DMS114 treated with DMSO at 0.1 percent for 48 hours (cell line): ENCODE measurements around the gene MOV10.
"Not testable (repeated sequence)": the region's sequence is repeated elsewhere in the genome, so short reads cannot be mapped to it uniquely, and the experiment has no call there.

Experiments used
- DNase-seq: peaks from one replicate; lab custom pipeline; 2025; ENCODE audit not compliant: unreplicated experiment; lab: John Stamatoyannopoulos, UW

Gene MOV10, protein sequence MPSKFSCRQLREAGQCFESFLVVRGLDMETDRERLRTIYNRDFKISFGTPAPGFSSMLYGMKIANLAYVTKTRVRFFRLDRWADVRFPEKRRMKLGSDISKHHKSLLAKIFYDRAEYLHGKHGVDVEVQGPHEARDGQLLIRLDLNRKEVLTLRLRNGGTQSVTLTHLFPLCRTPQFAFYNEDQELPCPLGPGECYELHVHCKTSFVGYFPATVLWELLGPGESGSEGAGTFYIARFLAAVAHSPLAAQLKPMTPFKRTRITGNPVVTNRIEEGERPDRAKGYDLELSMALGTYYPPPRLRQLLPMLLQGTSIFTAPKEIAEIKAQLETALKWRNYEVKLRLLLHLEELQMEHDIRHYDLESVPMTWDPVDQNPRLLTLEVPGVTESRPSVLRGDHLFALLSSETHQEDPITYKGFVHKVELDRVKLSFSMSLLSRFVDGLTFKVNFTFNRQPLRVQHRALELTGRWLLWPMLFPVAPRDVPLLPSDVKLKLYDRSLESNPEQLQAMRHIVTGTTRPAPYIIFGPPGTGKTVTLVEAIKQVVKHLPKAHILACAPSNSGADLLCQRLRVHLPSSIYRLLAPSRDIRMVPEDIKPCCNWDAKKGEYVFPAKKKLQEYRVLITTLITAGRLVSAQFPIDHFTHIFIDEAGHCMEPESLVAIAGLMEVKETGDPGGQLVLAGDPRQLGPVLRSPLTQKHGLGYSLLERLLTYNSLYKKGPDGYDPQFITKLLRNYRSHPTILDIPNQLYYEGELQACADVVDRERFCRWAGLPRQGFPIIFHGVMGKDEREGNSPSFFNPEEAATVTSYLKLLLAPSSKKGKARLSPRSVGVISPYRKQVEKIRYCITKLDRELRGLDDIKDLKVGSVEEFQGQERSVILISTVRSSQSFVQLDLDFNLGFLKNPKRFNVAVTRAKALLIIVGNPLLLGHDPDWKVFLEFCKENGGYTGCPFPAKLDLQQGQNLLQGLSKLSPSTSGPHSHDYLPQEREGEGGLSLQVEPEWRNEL

DNA sequence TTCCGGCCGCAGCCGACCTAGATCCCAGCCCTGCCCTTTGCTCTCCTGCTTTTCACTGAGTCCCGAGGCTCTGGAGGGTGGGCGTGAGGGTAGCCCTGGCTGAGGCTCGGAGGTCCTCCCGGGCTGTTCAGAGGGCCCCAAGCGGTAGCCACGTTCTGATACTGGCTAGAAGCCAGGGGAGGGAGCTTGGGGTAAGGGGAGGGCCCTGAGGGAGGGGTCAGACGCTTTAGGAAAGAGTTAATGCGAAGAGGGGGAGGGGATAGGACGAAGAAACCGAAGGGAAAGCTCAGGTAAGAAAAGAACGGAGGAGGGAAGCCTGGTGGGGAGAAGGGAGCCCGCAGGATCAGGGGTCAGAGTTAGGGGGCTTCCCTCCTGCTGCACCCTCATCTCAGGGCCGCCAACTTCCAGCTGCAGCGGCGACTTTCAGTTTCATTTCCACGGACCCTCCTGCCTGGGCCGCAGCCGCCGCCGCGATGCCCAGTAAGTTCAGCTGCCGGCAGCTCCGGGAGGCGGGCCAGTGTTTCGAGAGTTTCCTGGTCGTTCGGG, at the start of gene MOV10:
TSS of gene MOV10 (plus strand) at position 220 of the 546 bp plus-strand sequence. CDS start at position 474, 254 bp downstream.
- DNase-seq, result peak; percentile 83

DNA sequence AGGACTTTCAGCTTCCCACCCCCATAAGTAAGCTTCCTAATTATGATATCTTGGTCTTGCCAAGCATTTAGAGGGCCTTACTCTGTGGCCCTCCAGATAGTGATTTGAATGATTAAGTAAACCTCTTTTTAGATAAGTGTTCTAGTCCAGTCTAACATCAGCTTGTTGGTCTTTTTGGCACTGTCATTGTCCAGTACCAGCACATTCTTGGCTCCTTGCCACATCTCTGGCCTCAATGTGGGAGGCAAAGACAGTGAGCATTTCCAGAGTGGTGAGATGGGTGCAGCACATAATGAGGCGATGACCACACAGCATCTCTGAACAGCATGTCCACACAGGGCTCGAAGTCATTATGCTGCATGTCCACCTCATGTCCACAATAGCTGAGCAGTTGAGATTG, 48.8 kb upstream of the MOV10 start:
- DNase-seq, result no peak

DNA sequence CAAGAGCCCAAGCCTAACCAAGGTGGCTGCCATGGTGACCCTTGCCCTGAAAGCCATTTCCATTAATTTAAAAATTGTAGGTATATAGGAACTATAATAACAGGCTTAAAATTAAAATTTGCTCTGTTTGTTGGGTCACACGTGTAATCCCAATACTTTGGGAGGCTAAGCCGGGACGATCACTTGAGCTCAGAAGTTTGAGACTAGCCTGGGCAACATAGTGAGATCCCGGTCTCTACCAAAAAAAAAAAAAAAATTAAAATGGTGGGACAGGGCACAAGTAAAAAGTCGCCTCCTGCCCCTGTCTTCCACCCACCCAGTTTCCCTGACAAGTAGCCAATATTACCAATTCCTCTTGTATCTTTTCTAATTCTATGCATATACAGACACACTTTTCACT, 48.3 kb upstream of the MOV10 start:
- DNase-seq, result no peak

DNA sequence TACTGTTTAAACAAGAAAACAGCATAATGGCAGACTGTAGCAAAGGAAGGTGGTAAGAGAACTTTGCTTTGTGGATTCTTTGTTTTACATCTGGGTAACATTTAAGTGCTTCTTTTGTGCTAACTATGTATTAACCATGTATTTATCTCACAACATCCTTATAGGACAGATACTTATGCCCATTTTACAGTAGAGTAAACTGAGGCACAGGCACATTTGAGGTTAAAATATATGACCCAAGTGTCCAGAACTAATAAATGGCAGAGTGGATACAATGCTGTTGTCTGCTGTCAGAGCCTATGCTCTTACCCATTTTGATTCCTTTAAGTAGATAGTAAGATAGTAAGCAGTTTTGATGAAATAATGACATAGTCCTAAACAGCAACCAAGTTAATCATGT, 47.6 kb upstream of the MOV10 start:
- no peak for DNase-seq

DNA sequence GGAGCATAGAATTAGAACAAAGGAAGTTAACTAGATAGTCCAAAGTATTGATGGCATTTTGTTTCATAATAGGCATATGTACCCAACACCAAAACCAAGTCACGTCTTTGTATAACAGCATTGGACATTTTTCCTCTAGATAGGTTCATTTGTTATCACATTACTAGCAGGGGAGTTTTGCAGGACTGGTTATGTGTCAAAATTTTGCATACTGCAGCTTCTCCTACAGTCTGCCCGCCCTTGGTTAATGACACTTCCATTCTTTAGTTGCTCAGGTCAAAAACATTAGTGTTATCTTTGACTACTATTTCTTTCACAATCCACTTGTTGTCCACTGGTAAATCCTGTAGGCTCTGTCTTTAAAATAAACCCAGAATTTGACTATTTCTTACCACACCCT, 45.9 kb upstream of the MOV10 start:
- no peak for DNase-seq

DNA sequence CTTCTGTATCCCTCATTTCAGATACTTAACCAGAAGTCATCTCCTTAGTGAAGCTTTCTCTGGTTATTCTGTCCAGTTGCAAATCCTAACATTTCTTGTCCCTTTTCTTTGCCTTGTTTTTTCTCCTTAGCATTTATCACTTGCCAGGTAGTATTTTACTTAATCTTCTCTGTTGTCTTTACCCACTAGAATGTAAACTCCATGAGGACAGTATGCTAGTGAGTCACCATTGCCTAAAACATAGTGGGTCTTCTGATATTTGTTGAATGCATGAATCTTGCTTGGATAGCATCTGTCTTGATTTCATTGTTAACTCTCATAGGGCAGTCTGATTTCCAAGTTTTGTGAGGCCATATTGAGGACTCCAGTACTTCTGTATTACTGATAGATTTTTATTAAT, 45.2 kb upstream of the MOV10 start:
- no peak for DNase-seq

DNA sequence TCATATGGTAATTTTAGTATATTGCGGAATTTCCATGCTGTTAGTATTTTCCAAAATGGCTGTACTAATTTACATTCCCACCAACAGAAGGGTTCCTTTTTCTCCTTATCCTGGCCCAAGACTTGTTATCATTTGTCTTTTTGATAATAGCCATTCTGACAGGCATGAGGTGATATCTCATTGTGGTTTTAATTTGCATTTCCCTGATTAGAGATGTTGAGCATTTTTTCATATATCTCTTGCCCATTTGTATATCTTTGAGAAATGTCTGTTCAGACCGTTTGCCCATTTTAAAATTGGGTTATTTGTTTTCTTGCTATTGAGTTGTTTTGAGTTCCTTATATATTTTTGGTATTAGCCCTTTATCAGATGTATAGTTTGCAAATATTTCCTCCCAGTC, 40.8 kb upstream of the MOV10 start:
- DNase-seq, result no peak

DNA sequence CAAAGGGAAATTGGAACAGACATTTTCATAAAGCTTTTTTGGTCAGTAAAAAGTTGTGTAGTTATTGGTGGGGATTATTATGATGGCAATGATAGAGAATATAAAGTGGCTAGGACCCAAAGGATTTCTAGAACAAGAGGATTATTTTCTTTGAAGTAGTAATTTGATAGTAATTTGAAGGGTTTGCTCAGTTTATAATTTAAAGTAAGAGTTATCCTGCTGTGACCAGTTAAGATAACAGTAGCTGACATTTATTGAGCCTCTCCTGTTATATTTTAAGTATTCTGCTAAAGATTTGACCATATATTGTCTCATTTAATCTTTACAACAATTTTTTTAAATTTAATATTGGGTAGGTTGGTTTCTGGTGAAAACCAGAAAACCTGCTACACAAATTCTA, 40.1 kb upstream of the MOV10 start:
- DNase-seq, result no peak

DNA sequence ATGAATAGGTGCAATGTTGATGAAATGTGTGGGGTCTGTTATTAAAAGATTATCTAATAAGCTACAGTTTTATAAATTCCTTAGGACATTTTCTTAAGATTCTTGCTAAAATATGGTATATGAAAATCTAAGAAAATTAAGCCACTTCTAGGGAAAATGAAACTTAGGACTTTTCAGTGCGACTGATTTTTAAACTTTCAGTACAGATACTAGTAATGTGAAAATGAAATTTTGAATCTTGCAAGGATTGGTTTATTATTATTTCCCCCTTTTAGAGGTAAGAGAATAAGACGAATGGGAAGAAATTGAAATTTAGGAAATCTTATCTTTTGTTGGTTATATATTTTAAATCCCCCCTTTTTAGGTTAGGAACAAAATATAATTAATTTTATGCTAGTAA, 38.4 kb upstream of the MOV10 start:
- DNase-seq, result no peak

DNA sequence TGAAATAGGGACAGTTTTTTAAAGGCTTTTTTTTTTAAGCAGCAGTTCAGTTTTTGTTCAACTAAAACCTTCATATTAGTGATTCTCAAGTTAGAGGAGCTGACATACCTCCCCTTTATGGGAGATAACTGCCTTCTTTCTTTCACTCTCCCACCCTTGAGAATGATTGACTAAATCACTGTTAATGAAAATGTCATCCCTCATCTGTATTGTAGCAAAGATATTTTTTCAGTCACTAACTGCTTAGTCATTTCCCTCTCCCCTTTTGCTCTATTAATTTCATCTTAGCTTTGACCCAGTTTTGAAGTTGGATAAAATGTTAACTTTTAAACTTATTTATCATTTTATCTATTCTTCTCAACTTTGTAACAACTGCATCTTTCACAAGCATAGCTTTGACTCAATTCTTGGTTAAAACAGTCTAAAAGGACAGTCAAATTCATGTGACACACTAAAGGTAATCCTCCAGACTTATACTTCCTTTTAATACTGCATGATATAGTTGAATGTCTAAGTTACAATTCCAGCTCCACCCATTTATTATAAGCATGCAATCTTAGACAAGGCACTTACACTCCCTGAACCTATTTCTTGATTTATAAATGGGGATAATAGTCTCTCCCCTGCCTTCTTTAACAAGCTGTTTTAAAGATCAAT, 37.7 kb upstream of the MOV10 start:
- DNase-seq, result no peak

DNA sequence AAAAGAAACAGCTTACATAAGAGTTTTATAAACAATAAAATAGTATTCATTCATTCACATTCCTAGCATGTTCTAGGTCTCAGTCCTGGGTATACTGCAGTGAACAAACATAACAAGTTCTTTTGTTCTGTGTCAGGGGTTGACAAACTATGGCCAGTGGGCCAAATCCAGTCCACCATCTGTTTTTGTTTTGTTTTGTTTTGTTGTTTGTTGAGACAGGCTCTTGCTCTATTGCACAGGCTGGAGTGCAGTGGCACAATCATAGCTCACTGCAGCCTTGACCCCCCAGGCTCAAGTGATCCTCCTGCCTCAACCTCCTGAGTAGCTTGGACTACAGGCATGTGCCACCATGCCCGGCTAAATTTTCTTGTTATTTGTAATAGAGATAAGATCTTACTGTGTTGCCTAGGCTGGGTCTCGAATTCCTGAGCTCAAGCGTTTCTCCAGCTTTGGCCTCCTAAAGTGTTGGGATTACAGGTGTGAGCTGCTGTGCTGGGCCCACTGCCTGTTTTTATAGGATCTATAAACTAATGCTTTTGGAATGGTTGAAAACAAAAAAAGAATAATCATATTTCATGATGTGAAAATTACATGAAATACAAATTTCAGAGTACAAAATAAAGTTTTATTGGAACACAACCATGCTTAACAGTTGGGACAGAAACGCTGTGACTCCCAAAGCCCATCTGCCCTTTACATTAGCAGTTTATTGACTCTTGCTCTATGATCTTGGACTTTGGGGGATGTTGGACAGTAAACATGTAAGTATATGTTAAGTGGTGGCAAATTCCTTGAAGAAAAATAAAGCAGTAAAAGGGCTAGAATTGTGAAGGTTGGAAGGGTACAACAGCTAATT, 37.0 kb upstream of the MOV10 start:
- peak; percentile 21 for DNase-seq

DNA sequence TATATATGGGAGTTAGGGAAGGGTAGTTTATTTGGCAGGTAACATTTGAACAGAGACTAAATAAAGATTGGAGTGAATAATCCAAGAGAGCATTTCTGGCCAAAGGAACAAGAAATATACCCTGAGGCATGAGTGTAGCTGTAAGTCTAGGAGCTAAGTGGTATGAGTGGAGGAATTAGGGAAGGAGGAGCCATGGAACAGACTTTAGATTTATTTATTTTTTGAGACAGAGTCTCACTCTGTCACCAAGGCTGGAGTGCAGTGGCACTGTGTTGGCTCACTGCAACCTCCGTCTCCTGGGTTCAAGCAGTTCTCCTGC, 36.4 kb upstream of the MOV10 start:
- peak; percentile 19 for DNase-seq

DNA sequence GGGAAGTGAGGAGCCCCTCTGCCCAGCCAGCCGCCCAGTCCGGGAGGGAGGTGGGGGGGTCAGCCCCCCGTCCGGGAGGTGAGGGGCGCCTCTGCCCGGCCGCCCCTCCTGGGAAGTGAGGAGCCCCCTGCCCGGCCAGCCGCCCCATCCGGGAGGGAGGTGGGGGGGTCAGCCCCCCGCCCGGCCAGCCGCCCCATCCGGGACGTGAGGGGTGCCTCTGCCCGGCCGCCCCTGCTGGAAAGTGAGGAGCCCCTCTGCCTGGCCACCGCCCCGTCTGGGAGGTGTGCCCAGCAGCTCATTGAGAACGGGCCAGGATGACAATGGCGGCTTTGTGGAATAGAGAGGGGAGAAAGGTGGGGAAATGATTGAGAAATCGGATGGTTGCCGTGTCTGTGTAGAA, 34.0 kb upstream of the MOV10 start:
- DNase-seq, result not testable (repeated sequence)

DNA sequence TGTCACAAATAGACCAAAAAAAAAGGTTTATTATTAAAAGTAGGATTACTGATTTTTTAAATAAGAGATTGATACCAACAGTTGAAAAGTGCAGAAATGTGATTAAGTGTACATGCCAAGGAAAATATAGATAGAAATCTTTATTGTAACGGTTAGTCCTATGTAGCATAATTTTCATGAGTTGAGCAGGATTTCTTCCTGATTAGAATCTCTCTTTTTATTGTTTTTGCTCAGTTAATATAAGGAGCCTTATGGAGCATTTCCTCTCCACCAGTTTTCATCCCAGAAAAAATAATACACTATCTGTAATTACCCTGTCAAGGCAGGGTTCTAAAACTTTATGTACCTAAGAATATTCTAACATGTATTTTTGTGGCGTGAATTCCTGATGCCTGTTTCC, 31.4 kb upstream of the MOV10 start:
- DNase-seq, result no peak

DNA sequence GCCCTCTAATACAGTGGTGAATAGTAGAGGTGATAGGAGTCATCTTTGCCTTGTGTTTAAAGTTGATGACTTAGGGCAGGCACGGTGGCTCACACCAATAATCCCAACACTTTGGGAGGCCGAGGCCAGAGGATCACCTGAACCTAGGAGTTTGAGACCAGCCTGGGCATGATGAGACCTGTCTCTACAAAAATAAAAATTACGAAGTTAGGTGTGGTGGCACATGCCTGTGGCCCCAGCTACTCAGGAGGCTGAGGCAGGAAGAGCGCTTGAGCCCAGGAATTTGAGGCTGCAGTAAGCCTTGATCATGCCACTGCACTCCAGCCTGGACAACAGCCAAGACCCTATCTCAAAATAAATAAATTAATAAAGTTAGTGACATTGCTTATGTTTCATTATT, 28.2 kb upstream of the MOV10 start:
- DNase-seq, result no peak

DNA sequence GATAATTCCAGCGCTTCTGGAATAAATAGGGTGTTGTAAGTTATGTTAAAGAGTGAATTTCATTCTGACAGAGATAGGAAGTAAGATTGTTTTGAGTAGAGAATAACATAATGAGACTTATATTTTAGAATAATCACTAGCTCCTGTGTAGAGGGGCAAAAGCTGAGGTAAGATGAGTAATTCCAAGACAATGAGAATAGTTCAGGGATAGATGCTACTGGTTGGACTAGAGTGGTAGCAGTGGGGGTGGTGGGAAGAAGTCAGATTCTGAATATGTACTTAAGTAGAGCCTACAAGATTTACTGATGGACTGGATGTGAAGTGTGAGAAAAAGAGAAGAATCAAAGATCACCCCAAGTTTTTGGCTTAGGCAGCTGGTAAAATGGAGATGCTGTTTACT, 23.3 kb upstream of the MOV10 start:
- no peak for DNase-seq

DNA sequence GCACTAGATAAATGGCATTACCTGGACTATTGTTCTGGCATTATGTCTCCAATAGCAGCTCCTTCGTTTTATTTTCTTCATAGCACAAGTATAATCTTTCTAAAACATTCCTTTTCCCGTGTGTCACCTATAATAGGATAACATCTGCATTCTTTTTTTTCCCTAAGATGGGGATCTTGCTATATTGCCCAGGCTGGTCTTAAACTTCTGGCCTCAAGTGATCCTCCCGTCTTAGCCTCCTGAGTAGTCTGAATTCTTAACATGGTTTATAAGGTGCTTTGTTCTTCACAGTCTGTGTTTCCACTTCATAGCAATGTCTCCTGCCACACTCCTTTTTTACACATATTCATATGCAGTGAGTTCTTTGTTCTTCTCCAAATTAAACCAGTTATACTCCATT, 8.6 kb upstream of the MOV10 start:
- DNase-seq, result no peak

DNA sequence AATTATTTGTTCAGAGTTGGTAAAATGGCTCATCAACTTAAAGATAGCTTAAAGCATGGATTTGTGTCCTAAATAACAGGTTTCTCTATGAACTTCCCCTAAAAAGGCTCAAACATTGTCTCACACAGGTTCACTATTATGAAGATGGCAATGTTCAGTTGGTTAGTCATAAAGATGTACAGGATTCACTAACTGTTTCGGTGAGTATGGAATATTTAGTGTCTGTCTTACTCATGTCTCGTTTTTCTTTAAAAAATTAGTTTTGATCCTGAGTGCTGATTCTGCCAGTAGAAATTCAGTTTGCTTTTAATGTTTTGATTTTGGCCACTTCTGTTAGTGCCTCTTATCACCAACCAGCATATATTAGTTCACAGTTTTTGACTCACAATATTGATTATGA, 7.5 kb upstream of the MOV10 start:
- DNase-seq, result no peak

DNA sequence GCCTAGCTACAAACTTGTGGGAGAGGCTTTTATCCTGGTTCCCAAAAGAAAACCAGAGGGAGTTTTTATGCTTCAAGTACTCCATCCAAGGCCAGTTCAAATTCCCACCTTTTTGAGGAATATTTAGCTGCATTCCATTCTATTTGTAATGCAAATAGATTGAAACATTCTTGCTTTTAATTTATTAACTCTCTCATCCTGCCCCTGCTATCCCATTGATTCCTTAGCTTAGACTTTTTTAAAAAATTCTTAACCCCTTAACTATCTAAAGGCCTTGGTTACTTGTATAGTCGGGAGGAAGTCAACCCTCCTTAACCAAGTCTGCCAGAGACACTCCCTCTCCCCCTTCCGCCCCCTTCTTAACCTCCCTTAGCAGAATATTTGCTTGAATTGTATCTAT, 2.5 kb upstream of the MOV10 start:
- DNase-seq, result no peak

DNA sequence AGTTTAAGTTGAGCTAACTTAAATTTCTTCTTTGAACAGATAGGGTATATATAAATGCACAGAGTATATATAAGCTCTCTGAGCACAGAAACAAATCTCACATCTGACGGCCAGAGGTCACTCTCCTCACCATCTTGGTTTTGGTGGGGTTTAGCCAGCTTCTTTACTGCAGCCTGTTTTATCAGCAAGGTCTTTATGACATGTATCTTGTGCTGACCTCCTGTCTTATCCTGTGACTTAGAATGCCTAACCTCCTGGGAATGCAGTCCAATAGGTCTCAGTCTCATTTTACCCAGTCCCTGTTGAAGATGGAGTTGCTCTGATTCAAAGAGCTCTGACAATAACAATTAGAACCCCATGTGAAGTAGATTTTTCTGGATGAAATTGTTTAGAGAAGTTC, 1.6 kb upstream of the MOV10 start:
- no peak for DNase-seq
